HG02588 (cell line): Measurements from ENCODE around the gene FCRL6.

Experiments used
- ATAC-seq: cut with Tn5 transposase; IDR thresholded peaks from one replicate; pipeline ENCODE4 v1.9.1; 2021; ENCODE audit warnings: mild to moderate bottlenecking, moderate library complexity; ENCODE audit not compliant: unreplicated experiment

Gene FCRL6

GRCh38 chr1:159861218-159861617 lies 59.1 kb downstream of the FCRL6 start:
- no peak for ATAC-seq

GRCh38 chr1:159862031-159862430 lies 59.9 kb downstream of the FCRL6 start:
- no peak for ATAC-seq

- no peak for ATAC-seq
Measured at GRCh38 chr1:159862557-159862956, 60.4 kb downstream of the FCRL6 start, which contains the start of gene VSIG8. TSS of gene VSIG8 (minus strand) at chr1:159862657. CDS start at chr1:159862521, 136 bp downstream.

GRCh38 chr1:159864262-159864661 lies 62.1 kb downstream of the FCRL6 start:
- ATAC-seq, result no peak
